Breast epithelium (tissue), 4 donors: ENCODE measurements around the gene PTPRM. TPM values are rescaled to one million over a fixed set of nuclear protein-coding genes. Genes with fewer than 3 reads are reported as not detected.

Source experiments
- DNase-seq, 2 donors: peaks; one replicate each; pipeline ENCODE4 v3.0.0-alpha.2; 2019; ENCODE audit warnings: low spot score in 2 of 2
- H3K27ac ChIP-seq, 2 donors: fragments of 200-600 bp; sonication (generic) in 1 of 2; one replicate each; pipeline ENCODE4 v1.5.1; 2016 to 2019; ENCODE audit warnings: mild to moderate bottlenecking in 1 of 2
- H3K27me3 ChIP-seq, 2 donors: fragments of 200-600 bp; sonication (generic) in 1 of 2; one replicate each; pipeline versions ENCODE4 v1.5.1 to v1.6.0; 2017 to 2019; ENCODE audit warnings: control low read depth in 1 of 2, mild to moderate bottlenecking in 1 of 2
- H3K36me3 ChIP-seq: fragments of 200-600 bp; one replicate; pipeline ENCODE4 v1.5.1; 2019
- H3K4me1 ChIP-seq, 2 donors: fragments of 200-600 bp; sonication (generic); one replicate each; pipeline ENCODE4 v1.5.1; 2016 to 2019; ENCODE audit warnings: control low read depth in 1 of 2
- H3K4me3 ChIP-seq, 3 donors: fragments of 200-600 bp; sonication (generic); 1 replicate in 2 of 3; 2 replicates in 1 of 3; pipeline ENCODE4 v1.5.1; 2016 to 2019; ENCODE audit warnings: mild to moderate bottlenecking in 3 of 3, moderate library complexity in 2 of 3
- H3K9me3 ChIP-seq, 2 donors: fragments of 200-600 bp; sonication (generic) in 1 of 2; one replicate each; pipeline ENCODE4 v1.5.1; 2016 to 2019; ENCODE audit warnings: control low read depth in 1 of 2
- POLR2A ChIP-seq: fragments of 450-650 bp; IDR thresholded peaks from one replicate; pipeline ENCODE4 v1.6.1; 2016; ENCODE audit warnings: antibody characterized with exemption, mild to moderate bottlenecking, moderate library complexity
- POLR2AphosphoS5 ChIP-seq, 3 donors: sonication (generic); formaldehyde crosslinking; IDR thresholded peaks; one replicate each; pipeline ENCODE4 v1.6.1; 2017; ENCODE audit warnings: antibody characterized with exemption in 3 of 3
- intact Hi-C: fragments of 100-400 bp; cut with DNase I; formaldehyde crosslinking; loops from one replicate; pipeline ENCODE4 v1.15.1; 2023; ENCODE audit warnings: low total_unique reads
- total RNA-seq, 3 donors: library from RNA; depleted of rRNA; stranded (reverse); fragments of >200 nt; gene quantifications; one replicate each; pipeline ENCODE4 v1.1.0, GENCODE V29; 2016
- TF ChIP-seq, protein P1 (sequence below), 3 donors: fragments of 450-650 bp; IDR thresholded peaks; one replicate each; pipeline ENCODE4 v1.5.1; 2016 to 2017; ENCODE audit warnings: antibody characterized with exemption in 3 of 3, mild to moderate bottlenecking in 3 of 3, moderate library complexity in 3 of 3

PTPRM gene
- total RNA-seq, 3 donors from 2014 or later: 41.7 to 181 (median 140) TPM

DNA sequence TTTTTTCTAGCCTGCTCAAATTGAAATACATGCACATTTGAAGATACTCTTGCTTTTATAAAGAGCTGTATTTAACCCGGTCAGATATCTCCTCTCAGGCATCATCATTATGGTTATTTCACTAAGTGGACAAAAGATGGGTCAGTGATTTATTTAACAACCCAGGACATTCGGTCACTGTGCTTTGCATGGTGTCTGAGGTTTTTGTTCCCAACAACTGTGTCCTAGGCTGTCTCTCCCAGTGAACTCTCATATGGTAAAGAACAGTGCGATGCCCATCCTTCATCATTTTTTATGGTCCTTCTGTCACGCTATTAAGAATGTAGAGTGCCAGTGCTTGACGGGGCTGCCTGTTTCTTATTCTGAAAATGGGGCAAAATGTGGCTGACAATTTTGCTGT is 372.4 kb downstream of the PTPRM start:
- Histone ChIP-seq H3K36me3 (no peaks in the 10 kb centered on the region), H3K4me3 (no peak overlapping the region), H3K9me3 (no peaks in the 10 kb centered on the region), H3K27me3 (no peaks in the 10 kb centered on the region), H3K4me1 (no peaks in the 10 kb centered on the region), H3K27ac (no peak overlapping the region)
- TF ChIP-seq, protein P1, sequence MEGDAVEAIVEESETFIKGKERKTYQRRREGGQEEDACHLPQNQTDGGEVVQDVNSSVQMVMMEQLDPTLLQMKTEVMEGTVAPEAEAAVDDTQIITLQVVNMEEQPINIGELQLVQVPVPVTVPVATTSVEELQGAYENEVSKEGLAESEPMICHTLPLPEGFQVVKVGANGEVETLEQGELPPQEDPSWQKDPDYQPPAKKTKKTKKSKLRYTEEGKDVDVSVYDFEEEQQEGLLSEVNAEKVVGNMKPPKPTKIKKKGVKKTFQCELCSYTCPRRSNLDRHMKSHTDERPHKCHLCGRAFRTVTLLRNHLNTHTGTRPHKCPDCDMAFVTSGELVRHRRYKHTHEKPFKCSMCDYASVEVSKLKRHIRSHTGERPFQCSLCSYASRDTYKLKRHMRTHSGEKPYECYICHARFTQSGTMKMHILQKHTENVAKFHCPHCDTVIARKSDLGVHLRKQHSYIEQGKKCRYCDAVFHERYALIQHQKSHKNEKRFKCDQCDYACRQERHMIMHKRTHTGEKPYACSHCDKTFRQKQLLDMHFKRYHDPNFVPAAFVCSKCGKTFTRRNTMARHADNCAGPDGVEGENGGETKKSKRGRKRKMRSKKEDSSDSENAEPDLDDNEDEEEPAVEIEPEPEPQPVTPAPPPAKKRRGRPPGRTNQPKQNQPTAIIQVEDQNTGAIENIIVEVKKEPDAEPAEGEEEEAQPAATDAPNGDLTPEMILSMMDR (IDR thresholded peaks at IDR 0.05): no peak
- no peak for TF ChIP-seq POLR2AphosphoS5 (IDR thresholded peaks at IDR 0.05)
- no peak for TF ChIP-seq POLR2A
- no peak for DNase-seq
- intact Hi-C loops: no loop called here

DNA sequence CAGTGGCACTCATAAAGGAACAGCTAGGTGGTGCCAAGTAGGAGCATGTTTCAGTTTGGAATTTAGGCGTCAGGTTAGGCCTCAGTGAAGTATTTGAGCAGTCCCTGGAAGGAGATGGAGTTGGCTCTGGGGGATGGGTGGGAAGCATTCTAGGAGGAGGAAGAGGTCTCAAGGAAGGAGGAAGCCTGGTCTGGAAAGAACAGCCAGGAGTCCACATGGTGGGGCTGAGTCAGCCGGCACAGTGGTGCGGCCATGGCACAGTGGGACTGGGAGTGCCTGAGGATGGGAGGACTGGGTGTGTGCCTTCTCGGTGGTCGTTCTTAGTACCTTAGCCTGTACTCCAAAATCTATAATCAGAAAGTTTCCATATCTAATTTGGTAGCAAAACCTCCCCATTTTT is 373.3 kb downstream of the PTPRM start:
- no peaks in the 10 kb centered on the region for H3K36me3 ChIP-seq
- no peaks in the 10 kb centered on the region for H3K27me3 ChIP-seq
- H3K4me1 ChIP-seq: no peaks in the 10 kb centered on the region
- H3K9me3 ChIP-seq: no peaks in the 10 kb centered on the region
- H3K4me3 ChIP-seq: no peak overlapping the region
- TF ChIP-seq POLR2AphosphoS5 (IDR thresholded peaks at IDR 0.05) (no peak), POLR2A (no peak)
- TF ChIP-seq, protein P1 (IDR thresholded peaks at IDR 0.05): no peak
- no peak for DNase-seq
- H3K27ac ChIP-seq: no peak overlapping the region
- intact Hi-C loops: no loop called here

DNA sequence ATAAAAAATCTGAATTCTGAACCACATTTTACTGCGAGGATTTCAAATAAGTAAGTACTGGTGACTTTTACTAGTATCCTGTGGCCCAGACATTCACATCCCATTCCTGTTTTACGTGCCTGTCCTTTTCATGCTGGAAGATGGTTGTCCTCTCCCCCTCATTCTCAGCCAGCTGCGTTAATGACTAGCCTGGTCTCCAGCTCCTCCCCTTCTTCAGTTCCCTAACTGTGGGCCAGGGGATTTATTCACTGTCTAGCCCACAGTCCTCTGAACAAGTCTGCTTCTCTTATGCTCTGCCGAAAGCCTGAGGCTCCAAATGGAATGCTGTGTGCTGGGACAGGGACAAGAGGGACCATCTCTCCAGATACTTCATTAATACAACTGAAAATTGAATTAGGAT is 373.9 kb downstream of the PTPRM start:
- H3K36me3 ChIP-seq: no peaks in the 10 kb centered on the region
- intact Hi-C loops: no loop called here
- H3K9me3 ChIP-seq: no peaks in the 10 kb centered on the region
- no peak for DNase-seq
- H3K27me3 ChIP-seq: no peaks in the 10 kb centered on the region
- H3K27ac ChIP-seq: no peak overlapping the region
- no peaks in the 10 kb centered on the region for H3K4me1 ChIP-seq
- TF ChIP-seq POLR2AphosphoS5 (IDR thresholded peaks at IDR 0.05): no peak
- no peak for TF ChIP-seq POLR2A
- TF ChIP-seq, protein P1 (IDR thresholded peaks at IDR 0.05): no peak
- H3K4me3 ChIP-seq: no peak overlapping the region

DNA sequence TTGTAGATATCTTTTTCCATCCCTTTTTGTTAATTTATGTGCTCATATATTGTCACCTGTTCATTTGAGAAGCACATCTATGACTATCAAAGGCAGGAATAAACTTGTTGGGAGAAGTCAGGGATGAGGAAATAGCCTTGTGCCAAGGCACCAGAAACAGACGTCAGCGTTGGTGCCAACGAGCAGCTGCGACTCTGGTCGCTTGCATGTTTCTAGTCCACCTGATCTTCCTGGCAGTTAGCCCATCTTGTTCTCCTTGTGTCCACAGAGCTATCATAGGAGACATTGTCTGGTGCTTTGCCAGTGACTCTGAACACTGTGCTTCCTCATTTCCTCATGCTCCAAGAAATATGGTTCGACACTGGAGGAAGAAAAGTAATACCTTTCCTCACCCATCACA is 374.4 kb downstream of the PTPRM start:
- no peak overlapping the region for H3K27ac ChIP-seq

DNA sequence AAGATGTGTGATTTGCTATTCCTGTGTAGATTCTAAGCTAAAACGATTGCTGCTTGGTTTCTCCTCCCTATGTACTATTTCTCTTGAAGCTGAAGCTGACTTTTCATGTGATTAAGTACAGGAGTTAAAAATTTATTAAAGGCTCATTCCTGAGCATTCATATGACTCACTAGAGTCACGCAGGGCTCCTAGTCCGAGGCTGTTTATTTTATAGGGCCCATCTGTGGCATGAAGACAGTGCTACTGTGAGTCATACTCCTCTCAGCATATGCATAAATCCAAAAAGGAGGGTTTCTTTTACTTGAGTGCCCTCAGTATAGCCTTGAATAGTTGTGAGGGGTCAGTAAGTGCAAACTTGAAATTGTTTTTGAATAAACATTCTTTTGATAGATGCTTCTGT is 378.8 kb downstream of the PTPRM start:
- intact Hi-C loops: no loop called here
- Histone ChIP-seq H3K36me3 (no peaks in the 10 kb centered on the region), H3K27ac (no peak overlapping the region), H3K9me3 (no peaks in the 10 kb centered on the region), H3K4me3 (no peak overlapping the region), H3K27me3 (no peaks in the 10 kb centered on the region), H3K4me1 (no peaks in the 10 kb centered on the region)
- TF ChIP-seq, protein P1 (IDR thresholded peaks at IDR 0.05): no peak
- TF ChIP-seq POLR2A (no peak), POLR2AphosphoS5 (IDR thresholded peaks at IDR 0.05) (no peak)
- DNase-seq: no peak

More for the DNA sequence above, 374.4 kb downstream of the PTPRM start:
- H3K27me3 ChIP-seq: no peaks in the 10 kb centered on the region
- H3K4me3 ChIP-seq: no peak overlapping the region
- DNase-seq: peak; percentile 61 to 68
- H3K4me1 ChIP-seq: no peaks in the 10 kb centered on the region
- intact Hi-C loops: no loop called here
- no peak for TF ChIP-seq POLR2A
- peak in 1 of 3 donors; percentile 15 for TF ChIP-seq POLR2AphosphoS5 (IDR thresholded peaks at IDR 0.05)
- TF ChIP-seq, protein P1 (IDR thresholded peaks at IDR 0.05): no peak
- H3K9me3 ChIP-seq: no peaks in the 10 kb centered on the region
- H3K36me3 ChIP-seq: no peaks in the 10 kb centered on the region
